ENCODE measurements around the gene GNG13.
A peak's percentile ranks its signal among the peaks of the same experiment; 100 is the strongest.
"Not testable (repeated sequence)": the region's sequence is repeated elsewhere in the genome, so short reads cannot be mapped to it uniquely, and the experiment has no call there.

The GNG13 gene, protein sequence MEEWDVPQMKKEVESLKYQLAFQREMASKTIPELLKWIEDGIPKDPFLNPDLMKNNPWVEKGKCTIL

DNA sequence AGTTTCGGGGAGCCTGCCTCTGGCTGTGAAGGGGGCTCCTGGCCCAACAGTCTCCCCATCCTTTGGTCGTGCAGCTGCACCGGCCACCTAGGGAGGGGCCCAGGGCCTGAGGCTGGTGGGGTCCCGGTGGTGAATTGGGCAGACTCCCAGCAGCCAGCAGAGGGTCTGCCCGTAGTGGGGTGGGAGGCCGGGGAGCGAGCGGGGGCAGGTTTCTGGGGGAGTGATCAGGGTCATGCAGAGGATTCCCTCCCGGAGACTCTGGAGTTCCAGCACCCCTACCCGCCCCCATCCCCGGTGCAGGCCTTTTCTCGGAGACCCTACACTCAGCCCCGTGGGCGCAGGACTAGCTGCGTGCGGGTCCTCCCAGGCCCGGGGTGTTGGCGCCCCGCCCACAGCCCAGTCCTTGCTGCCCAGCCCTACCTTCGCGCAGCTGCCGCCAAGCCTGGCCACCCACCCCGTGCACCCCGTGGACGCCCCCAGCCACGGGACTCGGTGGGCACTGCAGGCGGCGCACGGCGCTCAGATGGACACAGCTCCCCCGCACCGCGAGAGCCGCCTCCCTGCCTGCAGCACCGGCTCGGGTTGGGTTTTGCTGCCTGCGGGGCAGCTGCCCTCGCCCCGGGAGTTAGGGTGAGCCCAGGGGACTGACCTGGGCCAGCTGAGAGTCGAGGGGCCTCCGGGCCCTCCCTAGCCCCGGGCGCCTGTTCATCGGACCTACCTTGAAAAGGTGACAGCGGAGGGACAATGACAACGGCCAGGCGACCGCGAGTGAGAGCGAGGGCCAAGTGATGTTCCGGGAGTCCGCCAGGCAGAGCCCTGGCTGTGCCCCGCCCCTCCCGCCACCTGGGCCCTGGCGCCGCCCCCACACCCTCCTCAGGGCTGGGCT is at the start of gene GNG13:
Gene GNG13, minus strand, starts transcription at position 787 of the 886 bp plus-strand sequence. CDS start 1,657 bp downstream, outside the sequence.
- no peak for DNase-seq

DNA sequence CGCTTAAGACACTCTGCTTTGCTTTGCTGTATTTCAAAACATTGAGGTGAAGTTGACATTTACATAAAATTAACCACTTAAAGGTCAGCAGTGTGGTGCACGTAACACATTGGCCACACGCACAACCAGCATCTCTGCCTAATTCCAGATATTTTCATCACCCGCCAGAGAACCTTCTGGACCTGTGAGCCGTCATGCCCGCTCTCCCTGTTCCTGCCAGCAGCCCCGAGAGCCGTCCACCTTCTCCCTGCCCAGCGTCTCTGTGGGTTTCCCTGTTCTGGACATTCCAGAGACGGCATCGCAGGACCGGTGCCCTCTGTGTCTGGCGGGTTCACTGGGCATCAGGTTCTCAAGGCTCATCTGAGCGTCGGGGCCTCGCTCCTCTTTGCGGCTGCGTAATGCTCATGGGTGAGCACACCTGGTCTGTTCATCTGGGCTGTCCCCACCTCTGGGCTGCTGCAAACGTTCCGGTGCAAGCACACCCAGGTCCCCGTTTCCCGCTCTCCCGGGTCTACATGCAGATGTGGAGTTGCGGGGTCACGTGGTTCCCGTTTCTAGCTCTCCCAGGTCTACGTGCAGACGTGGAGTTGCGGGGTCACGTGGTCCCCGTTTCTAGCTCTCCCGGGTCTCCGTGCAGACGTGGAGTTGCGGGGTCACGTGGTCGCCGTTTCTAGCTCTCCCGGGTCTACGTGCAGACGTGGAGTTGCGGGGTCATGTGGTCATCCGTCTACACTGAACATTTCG is 48.1 kb upstream of the GNG13 start:
- DNase-seq, result no peak

DNA sequence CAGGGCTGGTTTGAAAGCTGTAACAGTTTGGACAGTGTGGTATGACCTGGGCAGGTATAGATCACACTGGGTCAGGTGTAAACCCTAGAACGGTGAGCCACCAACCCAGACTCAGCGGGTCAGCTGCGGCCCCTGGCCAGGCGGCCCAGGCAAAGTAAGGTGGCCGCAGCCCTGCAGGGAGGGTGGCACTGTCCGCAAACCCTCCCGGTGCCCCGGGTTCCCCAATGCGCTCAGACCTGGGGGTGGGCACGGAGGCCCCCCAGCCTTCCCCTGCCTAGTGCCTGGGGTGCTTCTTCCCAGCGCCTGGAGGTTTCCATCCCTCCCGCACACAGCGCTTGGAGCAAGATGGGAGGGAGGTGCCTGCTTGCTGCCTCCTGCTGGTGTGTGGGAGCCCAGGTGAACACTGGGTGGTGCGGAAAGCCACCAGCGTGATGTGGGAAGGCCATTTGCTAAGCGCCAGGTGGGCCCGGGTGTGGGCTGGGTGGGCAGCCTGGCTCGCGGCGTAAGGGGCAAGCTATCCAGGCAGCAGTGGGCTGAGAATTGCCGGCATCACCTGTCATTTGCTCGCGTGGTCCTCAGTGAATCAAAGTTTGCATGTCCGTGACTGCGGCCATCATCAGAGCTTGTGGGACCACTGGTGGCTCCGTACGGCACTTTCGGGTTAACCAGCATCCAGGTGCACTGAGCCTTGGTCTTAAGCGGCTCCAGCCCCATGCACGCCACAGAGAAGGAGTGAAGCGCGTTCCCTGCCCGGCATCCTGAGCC is 47.3 kb upstream of the GNG13 start:
- DNase-seq, result no peak

DNA sequence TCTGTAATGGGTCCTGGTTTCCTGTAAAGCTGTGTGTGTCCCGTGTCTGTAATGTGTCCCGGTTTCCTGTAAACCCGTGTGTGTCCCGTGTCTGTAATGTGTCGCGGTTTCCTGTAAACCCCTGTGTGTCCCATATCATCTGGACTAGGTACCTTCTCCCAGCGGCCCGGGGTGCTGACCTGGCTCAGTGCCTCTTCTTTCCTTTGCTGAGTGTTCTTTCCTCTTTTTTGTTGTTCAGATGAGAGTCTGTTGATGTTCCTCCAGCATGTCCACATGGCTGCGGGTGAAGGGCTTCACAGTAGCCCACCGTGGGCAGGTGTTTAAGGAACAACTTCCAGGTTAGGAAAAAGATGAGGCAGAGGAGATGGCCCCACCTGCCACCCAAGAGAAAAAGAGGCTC is 46.6 kb upstream of the GNG13 start:
- no peak for DNase-seq

DNA sequence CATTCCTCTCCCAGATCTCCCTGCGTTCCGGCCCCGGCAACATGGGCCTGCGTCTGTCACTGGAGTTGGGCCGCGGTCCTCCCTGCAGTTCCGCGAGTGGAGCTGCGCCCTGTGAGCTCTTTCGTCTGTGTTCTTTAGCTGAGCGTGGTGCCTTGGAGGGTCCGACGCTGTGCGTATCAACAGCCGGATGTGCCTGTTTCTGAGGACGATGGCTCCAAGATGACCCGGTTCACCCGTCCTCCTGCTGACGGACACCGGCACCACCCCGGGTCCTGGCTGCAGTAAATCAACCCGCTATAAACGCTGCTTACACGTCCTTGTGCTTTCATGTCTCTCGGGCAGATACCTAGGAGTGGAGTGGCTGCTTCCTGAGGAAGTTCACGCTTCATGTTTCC is 44.8 kb upstream of the GNG13 start:
- DNase-seq, result no peak

DNA sequence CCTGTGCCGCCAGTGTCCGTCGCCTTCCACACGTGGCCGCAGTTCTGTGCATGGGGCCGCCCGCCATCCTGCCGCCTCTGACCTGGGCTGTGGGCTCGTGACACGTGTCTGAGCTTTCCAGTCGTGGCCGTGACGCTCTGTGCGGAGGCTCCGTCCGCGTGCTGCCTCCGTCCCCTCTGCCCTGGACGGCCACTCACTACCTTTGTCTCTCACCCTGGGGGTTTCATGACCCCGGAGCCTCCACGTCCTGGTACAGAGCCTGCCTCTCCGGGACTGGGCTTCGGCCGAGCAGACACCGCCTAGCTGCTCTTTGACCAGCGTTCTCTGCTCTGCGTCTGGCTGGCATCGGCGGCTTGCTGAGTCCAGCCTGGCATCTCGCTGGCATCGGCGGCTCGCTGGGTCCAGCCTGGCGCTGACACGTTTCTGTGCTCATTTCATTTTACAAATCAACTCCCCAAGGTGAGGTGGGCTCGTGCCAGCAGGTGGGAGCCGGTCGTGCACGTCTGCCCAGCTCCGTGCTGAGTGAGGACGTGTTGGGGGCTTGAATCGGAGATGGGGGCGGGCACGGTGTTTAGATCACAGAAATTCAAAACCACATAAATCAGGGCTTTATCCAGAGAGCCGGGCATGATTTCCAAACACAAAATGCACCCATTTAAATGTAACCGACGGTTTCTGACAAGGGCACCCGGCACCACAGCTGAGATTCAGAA is 44.3 kb upstream of the GNG13 start:
- DNase-seq, result no peak

DNA sequence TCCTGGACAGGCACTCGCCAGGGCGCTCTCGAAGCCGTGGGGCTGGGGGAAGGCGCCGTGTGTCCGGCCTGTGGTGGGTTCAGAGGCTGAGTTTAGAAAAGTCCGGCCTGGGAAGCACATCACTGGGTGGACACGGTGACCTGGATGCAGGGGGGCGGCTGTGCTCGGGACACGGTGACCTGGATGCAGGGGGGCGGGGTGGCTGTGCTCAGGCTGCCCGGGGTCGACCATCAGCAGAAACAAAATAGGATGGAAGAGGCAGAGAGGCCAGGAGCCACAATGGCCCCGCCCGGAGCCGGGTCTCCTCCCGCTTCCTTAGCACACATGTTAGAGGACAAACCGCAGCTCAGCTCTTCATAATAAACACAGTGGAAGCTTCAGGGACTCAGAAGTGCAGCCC is 43.2 kb upstream of the GNG13 start:
- no peak for DNase-seq

DNA sequence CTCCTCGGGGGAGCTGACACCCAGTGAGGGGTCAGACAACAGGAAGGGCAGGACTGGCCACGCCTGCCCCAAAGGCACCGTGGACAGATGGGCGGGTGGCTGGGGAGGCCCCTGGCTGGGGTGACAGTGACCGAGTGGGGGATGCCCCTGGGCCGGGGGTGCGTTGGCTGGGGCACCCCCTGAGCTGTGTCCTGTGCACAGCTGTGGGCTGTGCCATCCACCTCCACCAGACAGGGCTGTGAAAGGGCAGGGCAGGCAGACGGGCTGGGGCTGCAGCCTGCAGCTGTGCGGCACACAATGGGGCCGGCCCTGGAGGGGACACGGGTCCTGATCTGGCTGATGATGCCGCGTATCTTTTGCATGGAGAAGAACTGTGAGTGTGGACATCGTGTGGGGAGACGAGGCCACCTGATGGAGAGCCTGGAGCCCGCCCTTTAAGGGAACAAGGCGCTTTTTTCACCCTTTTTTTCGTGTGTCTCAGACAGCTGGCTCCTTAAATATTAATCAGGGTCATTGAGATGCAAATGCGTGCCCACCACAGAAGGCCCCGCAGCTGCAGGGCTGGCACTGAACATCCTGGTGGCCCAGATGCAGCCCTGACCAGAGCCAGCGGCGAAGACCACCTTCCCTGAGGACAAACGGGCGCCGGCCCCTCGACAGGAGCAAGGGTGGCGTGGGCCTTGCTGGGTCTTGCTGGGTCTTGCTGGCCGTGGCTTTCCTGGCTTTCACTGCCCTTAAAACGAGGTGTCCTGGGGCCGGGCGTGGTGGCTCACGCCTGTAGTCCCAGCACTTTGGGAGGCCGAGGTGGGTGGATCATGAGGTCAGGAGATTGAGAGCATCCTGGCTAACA is 42.4 kb upstream of the GNG13 start:
- peak in 2 of 56 donors; percentile 11 to 40 for DNase-seq

DNA sequence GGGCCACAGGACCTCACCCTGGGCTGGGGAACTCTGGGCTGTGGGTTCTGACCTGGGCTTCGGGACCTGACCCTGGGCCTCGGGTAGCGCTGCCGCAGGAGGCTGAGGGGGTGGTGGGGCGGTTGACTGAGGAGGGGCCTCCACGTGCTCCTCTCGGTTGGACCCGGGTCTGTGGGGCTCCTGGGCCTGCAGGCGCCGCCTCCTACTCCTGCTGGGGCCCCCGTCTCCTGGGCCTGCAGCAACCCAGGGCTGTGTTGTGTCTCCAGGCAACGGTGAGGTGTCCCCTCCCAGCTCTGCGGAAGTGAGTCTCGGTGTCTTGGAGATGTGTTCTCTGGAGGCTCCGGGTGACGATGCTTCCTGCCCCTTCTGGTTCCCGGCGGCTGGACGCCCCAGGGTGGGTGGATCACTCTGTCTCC is 41.5 kb upstream of the GNG13 start:
- peak in 37 of 56 donors; percentile 10 to 78 (median 48) for DNase-seq

DNA sequence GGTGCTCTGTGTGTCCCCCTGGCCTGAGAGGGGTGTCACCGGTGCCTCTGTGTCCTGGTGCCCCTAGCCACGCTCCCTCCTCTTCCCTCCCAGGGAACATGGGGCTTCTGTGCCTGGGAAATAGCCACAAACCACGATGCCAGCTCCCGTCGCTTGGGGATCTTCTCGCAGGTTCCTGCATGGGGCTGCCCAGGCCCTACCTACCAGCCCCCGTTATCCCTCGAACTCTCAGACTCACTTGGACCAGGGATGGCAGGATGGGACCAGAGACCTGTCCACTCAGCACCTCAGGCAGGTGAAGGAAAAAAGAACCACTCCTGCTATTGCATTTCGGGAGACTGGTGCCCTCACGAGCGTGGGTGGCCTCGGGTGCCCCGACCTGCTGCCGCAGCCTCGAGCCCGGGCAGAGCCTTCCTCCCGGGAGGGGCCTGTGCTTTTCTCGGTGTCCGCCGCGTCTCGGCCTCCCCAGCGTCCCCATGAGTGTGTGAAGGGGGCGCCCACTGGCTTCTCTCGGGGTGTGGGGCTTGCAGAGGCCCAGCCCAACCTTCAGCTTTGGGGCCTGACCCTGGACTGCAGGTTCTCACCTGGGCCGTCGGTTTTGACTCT is 41.0 kb upstream of the GNG13 start:
- no peak for DNase-seq

DNA sequence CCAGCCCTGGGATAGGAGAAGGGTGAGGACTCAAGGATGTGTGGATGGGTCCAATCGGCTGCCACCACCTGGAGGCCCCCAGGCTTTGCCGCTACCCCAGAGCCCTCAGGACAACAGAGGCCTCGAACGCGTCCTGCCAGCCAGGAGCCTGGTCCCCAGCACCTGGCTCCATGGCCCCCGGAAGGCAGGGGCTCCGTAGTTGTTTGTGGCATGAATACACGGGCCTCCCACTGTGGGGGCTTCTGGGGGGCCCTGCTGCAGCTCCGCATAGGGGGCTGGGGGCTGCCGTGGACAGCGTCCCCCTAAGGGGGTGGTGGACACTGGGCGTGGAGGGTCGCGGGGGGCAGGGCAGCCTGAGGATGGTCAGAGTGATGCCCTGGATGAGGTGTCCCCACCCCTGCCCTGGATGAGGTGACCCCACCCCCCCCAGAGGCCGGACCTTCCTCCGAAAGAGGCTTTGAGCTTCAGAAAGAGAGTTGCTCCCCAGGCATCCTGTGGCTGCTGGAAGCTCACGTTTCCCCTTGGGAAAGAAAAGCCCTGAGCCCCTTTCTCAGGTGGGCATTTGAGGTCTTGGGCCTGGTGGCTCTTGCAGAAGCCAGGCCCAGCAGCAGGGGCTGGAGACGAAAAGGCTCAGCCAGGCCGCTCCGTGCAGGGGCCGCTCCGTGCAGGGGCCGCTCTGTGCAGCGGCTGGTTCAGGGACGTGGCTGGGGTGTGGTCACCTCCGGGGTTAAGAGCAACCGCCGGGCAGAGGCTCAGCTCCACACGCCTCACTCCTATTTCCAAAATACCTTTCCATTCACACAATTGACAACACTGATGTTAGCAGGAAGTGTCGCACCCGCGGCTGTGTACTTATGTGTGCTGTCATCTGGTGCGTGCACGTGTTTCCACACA is 40.3 kb upstream of the GNG13 start:
- DNase-seq, result no peak

DNA sequence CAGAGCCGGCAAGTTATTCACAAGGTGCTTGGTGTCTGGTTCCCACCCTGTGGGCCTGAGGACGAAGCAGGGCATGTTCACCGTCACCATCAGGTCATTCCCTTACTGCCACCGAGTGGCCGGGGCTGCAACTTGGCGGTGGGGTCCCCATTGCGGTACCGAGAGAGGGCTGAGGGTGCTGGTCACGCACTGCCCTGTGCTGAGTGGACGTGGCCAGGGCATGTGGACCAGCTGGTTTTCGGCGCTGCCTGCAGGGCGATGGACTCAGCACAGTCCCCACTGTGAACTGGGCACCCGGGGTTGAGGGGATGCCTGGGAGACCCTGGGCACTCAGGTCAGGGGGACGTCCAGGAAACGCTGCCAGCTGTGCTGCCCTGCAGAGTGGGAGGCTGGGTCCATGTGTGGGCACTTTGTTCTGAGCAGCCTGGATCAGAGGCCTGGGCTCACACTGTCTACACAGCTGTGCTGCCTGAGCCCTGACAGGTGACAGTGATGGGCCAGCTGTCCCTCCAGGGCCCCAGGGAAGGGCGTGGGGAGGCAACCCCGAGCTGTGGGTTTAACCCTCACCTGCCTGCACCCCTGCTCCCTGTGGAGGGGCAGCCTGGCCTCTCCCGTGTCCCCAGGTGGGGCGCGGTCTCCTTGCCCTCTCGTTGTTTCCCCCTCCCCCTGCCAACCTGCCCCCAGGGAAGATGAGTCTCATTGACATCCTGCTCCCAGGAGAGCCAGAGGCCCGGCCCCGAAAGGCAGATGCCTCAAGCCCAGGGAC is 39.3 kb upstream of the GNG13 start:
- DNase-seq, result no peak

DNA sequence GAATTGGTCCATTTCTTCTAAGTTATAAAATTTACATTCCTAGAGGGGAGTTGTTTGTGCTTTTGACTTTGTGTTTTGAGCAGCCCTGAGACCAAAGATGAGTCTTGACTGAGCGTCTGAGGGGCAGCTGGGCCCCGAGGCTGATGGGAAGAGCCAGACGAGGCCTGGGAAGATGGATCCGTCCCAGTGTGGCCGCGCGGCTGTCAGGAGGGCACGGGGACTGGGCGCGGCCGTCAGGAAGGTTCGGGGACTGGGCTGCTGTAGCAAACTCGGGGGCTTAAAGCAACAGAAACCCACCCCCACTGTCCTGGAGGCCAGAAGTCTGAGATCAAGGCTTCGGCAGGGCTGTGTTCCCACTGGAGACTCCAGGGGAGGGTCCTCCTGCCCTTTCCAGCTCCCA is 38.2 kb upstream of the GNG13 start:
- no peak for DNase-seq

DNA sequence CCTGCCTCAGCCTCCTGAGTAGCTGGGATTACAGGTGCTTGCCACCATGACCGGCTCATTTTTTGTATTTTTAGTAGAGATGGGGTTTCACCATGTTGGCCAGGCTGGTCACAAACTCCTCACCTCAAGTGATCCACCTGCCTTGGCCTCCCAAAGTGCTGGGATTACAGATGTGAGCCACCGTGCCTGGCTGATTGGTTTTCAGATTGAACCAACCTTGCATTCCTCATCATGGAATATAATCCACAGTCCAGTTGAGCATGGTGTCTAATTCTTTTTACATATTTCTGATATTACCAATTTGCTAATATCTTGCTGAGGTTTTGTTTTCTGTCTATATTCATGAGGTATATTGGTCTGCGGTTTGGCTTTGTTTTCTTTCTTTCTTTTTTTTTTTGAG is 36.3 kb upstream of the GNG13 start:
- DNase-seq, result not testable (repeated sequence)

DNA sequence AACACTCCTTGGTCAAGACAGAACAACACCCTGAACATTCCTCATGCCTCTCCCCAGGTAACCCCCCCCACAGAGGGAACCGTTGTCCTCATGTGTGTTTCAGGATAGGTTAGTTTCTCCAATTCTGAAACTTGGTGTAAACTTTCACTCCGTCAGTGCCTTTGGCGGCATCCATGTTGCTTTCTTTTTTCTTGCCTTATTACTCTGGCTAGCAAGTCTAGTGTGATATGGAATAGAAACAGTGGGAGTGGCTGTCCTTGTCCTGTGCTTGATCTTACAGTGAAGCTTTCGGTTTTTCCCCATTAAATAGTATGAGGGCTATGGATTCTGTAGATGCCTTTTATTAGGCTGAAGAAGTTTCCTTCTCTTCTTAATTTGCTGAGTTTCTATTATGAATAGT is 35.7 kb upstream of the GNG13 start:
- no peak for DNase-seq

DNA sequence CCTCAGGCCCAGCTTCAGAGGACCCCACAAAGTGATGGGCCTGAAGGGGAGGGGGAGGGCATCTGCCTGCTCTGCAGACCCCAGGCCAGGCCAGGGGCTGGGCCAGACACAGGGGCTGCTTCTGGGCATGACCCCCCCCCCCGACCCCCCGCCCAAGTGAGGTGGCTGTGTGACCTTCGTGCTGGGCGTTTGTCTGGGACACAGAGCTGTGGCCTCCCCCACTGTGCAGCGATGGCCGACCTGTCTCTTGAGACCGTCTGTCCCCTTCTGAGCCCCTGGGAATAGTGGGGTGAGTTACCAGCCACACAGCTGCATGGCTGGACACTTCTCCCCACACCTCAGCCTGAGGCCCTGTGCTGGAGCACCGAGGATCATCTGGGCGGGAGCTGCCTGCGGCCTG is 34.8 kb upstream of the GNG13 start:
- DNase-seq, result no peak

DNA sequence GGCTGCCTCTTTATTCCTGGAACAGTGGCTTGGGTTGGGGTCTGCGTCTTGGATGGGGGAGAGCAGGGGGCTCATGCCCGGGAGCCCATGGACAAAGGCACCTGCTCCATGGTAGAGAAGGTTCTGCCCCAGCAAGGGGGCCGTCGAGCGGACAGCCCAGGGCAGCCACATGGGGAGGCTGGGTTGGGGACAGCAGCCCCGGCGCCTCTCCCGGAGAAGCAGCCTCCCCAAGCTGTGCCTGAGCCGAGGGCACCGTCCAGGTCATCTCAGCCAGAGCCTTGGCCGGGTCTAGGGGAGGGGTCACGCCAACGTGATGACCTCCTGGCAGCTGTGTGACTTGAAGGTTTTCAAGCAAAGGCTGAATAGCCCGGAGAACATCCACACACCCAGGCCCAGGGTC is 32.9 kb upstream of the GNG13 start:
- no peak for DNase-seq

Measured in nucleus accumbens (tissue), 56 donors.